ENCODE results near the gene KIF25. TPM values are rescaled to one million over a fixed set of nuclear protein-coding genes. Genes with fewer than 3 reads are reported as not detected.

KIF25 gene
- total and polyA plus RNA-seq, 7 donors = 0.50 to 0.54 TPM; not detected in 5

GRCh38 chr6:168088161-168089053 lies 90.9 kb downstream of the KIF25 start:
- TF ChIP-seq POLR2AphosphoS5 (IDR thresholded peaks at IDR 0.05) (no peak), POLR2A (IDR thresholded peaks at IDR 0.05) (no peak), EP300 (IDR thresholded peaks at IDR 0.05) (no peak)
- TF ChIP-seq, protein P1, sequence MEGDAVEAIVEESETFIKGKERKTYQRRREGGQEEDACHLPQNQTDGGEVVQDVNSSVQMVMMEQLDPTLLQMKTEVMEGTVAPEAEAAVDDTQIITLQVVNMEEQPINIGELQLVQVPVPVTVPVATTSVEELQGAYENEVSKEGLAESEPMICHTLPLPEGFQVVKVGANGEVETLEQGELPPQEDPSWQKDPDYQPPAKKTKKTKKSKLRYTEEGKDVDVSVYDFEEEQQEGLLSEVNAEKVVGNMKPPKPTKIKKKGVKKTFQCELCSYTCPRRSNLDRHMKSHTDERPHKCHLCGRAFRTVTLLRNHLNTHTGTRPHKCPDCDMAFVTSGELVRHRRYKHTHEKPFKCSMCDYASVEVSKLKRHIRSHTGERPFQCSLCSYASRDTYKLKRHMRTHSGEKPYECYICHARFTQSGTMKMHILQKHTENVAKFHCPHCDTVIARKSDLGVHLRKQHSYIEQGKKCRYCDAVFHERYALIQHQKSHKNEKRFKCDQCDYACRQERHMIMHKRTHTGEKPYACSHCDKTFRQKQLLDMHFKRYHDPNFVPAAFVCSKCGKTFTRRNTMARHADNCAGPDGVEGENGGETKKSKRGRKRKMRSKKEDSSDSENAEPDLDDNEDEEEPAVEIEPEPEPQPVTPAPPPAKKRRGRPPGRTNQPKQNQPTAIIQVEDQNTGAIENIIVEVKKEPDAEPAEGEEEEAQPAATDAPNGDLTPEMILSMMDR (IDR thresholded peaks at IDR 0.05) = no peak
- H3K27me3 ChIP-seq = no peaks in the 10 kb centered on the region
- intact Hi-C loops (cut with DNase I) = no loop called here
- no peak overlapping the region for H3K4me3 ChIP-seq
- no peak for DNase-seq
- WGBS, 2 donors = 28 to 63% methylated on average over 20 of the region's 20 CpGs
- peaks cover 0 to 16% (median 12%) of the 10 kb centered on the region in 4 donors for H3K4me1 ChIP-seq
- H3K36me3 ChIP-seq = no peaks in the 10 kb centered on the region
- H3K9me3 ChIP-seq = no peaks in the 10 kb centered on the region
- peak overlapping the region; percentile 21 to 58 (median 33) for H3K27ac ChIP-seq

DNA sequence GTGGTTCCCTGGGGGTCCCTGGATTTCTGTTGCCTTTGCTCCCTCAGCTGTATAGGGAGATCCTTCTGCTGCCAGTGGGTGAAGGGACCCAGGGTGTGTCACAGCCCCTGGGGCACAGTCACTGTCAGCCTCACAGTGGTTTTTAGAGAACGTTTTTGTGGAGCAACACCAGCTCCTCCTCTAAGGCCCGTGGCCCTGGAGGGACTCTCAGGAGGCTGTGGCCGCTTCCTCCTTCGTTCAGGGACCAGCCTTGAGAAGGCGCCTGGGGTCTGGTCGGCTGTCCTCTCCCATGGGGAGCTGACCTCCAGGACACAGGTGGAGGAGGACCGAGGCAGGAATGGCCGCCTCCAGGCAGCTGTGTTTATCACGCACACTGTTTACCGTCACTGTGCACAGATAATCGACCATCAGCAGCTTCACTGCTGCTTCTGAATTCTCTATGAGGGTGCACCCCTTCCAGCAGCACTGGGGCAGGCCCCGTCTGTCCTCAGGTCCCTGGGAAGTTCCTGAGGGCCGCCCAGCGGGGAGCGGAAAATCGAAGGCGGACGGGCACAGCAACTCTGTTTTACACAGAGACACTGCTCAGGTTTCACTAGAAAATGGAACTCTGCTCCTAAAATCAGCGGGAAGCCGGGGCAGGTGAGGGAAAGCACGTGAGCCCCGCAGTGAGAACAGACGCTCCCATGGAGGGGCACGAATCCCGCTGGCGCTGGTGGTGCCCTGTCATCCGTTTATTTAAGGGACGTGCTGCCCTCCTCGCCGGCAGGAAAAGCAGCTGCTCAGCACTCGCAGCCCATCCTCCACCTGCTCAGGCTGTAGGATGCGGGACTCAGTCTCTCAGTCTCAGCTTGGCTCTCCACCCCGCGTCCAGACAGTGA lies 92.0 kb downstream of the KIF25 start:
- Histone ChIP-seq H3K4me3 (no peak overlapping the region), H3K9me3 (no peaks in the 10 kb centered on the region), H3K27ac (peak overlapping the region in 1 of 4 donors; percentile 21), H3K27me3 (no peaks in the 10 kb centered on the region), H3K36me3 (no peaks in the 10 kb centered on the region), H3K4me1 (peaks cover 0 to 16% (median 12%) of the 10 kb centered on the region in 4 donors)
- intact Hi-C loops (cut with DNase I) = no loop called here
- TF ChIP-seq, protein P1 (IDR thresholded peaks at IDR 0.05) = no peak
- no peak for TF ChIP-seq EP300 (IDR thresholded peaks at IDR 0.05)
- TF ChIP-seq POLR2A (IDR thresholded peaks at IDR 0.05) = no peak
- no peak for TF ChIP-seq POLR2AphosphoS5 (IDR thresholded peaks at IDR 0.05)
- no peak for DNase-seq
- WGBS, 2 donors = 84 to 89% methylated on average over 34 of the region's 34 CpGs

GRCh38 chr6:168090064-168090690 lies 92.7 kb downstream of the KIF25 start:
- intact Hi-C loops (cut with DNase I) = no loop called here
- TF ChIP-seq, protein P1 (IDR thresholded peaks at IDR 0.05) = no peak
- TF ChIP-seq EP300 (IDR thresholded peaks at IDR 0.05) (no peak), POLR2AphosphoS5 (IDR thresholded peaks at IDR 0.05) (no peak), POLR2A (IDR thresholded peaks at IDR 0.05) (no peak)
- Histone ChIP-seq H3K27ac (no peak overlapping the region), H3K4me1 (peaks cover 0 to 16% (median 12%) of the 10 kb centered on the region in 4 donors), H3K36me3 (no peaks in the 10 kb centered on the region), H3K27me3 (no peaks in the 10 kb centered on the region), H3K4me3 (no peak overlapping the region), H3K9me3 (no peaks in the 10 kb centered on the region)
- WGBS, 2 donors = 76 to 78% methylated on average over 16 of the region's 16 CpGs
- DNase-seq = no peak

- Histone ChIP-seq H3K4me1 (peaks cover 0 to 16% (median 12%) of the 10 kb centered on the region in 4 donors), H3K4me3 (no peak overlapping the region), H3K27ac (no peak overlapping the region), H3K36me3 (no peaks in the 10 kb centered on the region), H3K27me3 (no peaks in the 10 kb centered on the region), H3K9me3 (no peaks in the 10 kb centered on the region)
- TF ChIP-seq, protein P1 (IDR thresholded peaks at IDR 0.05) = no peak
- TF ChIP-seq POLR2AphosphoS5 (IDR thresholded peaks at IDR 0.05) (no peak), POLR2A (IDR thresholded peaks at IDR 0.05) (no peak), EP300 (IDR thresholded peaks at IDR 0.05) (no peak)
- no peak for DNase-seq
- WGBS, 2 donors = 75 to 83% methylated on average over 17 of the region's 17 CpGs
- intact Hi-C loops (cut with DNase I) = no loop called here
Measured at GRCh38 chr6:168090706-168091105, 93.2 kb downstream of the KIF25 start.
